Activated gamma-delta T cell treated with anti-CD3 and anti-CD28 coated beads, Interleukin-2, amount 50 U/mL, for 16 hours (primary cell): ENCODE measurements around the gene HEPHL1.
"Not testable (repeated sequence)": the region's sequence is repeated elsewhere in the genome, so short reads cannot be mapped to it uniquely, and the experiment has no call there.

Experiments used
- DNase-seq: peaks from one replicate; pipeline ENCODE4 v3.0.0-alpha.2; 2020; ENCODE audit warnings: low read depth

HEPHL1 gene

GRCh38 chr11:94020777-94021481, at the start of gene HEPHL1:
HEPHL1 (plus strand) TSS chr11:94021354; CDS start chr11:94021369, 15 bp downstream.
- DNase-seq: no peak

- no peak for DNase-seq
These were observed 48.4 kb upstream of the HEPHL1 start for GRCh38 chr11:93972790-93973189.

- DNase-seq: not testable (repeated sequence)
These were observed 47.7 kb upstream of the HEPHL1 start for GRCh38 chr11:93973322-93974051.

GRCh38 chr11:93974759-93975158, 46.4 kb upstream of the HEPHL1 start:
- DNase-seq: no peak

GRCh38 chr11:93976577-93977254, 44.4 kb upstream of the HEPHL1 start:
- not testable (repeated sequence) for DNase-seq

- DNase-seq: no peak
These were observed 37.5 kb upstream of the HEPHL1 start for GRCh38 chr11:93983542-93984195.

GRCh38 chr11:93984196-93984567, 37.0 kb upstream of the HEPHL1 start:
- no peak for DNase-seq

- DNase-seq: no peak
These were observed 36.2 kb upstream of the HEPHL1 start for GRCh38 chr11:93984936-93985335.

- no peak for DNase-seq
These were observed 34.4 kb upstream of the HEPHL1 start for GRCh38 chr11:93986716-93987115.

- no peak for DNase-seq
These were observed 32.7 kb upstream of the HEPHL1 start for GRCh38 chr11:93988455-93988854.

- DNase-seq: no peak
These were observed 32.2 kb upstream of the HEPHL1 start for GRCh38 chr11:93988912-93989311.

GRCh38 chr11:93993747-93994146, 27.4 kb upstream of the HEPHL1 start:
- DNase-seq: no peak

- DNase-seq: no peak
These were observed 23.4 kb upstream of the HEPHL1 start for GRCh38 chr11:93997741-93998140.

GRCh38 chr11:94000659-94001058, 20.5 kb upstream of the HEPHL1 start:
- DNase-seq: no peak

GRCh38 chr11:94002226-94002625, 18.9 kb upstream of the HEPHL1 start:
- no peak for DNase-seq

- no peak for DNase-seq
These were observed 13.7 kb upstream of the HEPHL1 start for GRCh38 chr11:94007426-94007825.

GRCh38 chr11:94007906-94008305, 13.2 kb upstream of the HEPHL1 start:
- no peak for DNase-seq

- no peak for DNase-seq
These were observed 11.0 kb upstream of the HEPHL1 start for GRCh38 chr11:94010136-94010535.

- no peak for DNase-seq
These were observed 9.7 kb upstream of the HEPHL1 start for GRCh38 chr11:94011478-94011877.

GRCh38 chr11:94017446-94017845, 3.7 kb upstream of the HEPHL1 start:
- no peak for DNase-seq

- DNase-seq: no peak
These were observed 2.4 kb upstream of the HEPHL1 start for GRCh38 chr11:94018721-94019120.

GRCh38 chr11:94023856-94024255, 2.7 kb downstream of the HEPHL1 start:
- DNase-seq: no peak

GRCh38 chr11:94024547-94024946, 3.4 kb downstream of the HEPHL1 start:
- no peak for DNase-seq
